ENCODE results near the gene KRTAP19-8.

Gene KRTAP19-8

GRCh38 chr21:31042080-31042464, 3.8 kb upstream of the KRTAP19-8 start:
- H3K9me3 ChIP-seq (ENCODE audit: insufficient read depth, low read length): no peaks in the 10 kb centered on the region
- peak overlapping the region; percentile 83 for H3K27ac ChIP-seq (ENCODE audit: low read length)
- peak overlapping the region; percentile 61 for H3K9ac ChIP-seq (ENCODE audit: low read length)
- TF ChIP-seq EZH2phosphoT487 (IDR thresholded peaks at IDR 0.05; ENCODE audit: low read depth): no peak
- no peak for TF ChIP-seq CTCF (IDR thresholded peaks at IDR 0.05; ENCODE audit: low read depth, low read length)
- H3K4me3 ChIP-seq (ENCODE audit: low read length): peak overlapping the region; percentile 53
- no peaks in the 10 kb centered on the region for H3K36me3 ChIP-seq (replicated peaks; ENCODE audit: low read depth, low read length)
- peak overlapping the region; percentile 79 for H3K4me2 ChIP-seq (ENCODE audit: low read length)
- no peaks in the 10 kb centered on the region for H3K79me2 ChIP-seq (ENCODE audit: low read length)
- no peaks in the 10 kb centered on the region for H3K27me3 ChIP-seq (ENCODE audit: low read depth, low read length)
- peak overlapping the region; percentile 26; the same call in 1 of the 2 replicates for H2AFZ ChIP-seq (ENCODE audit: low read depth, low read length)
- H3K4me1 ChIP-seq (ENCODE audit: low read length): peaks cover 24% of the 10 kb centered on the region
- no peaks in the 10 kb centered on the region for H4K20me1 ChIP-seq (ENCODE audit: insufficient read depth, low read length)

- no peaks in the 10 kb centered on the region for H3K79me2 ChIP-seq (ENCODE audit: low read length)
- no peaks in the 10 kb centered on the region for H3K27me3 ChIP-seq (ENCODE audit: low read depth, low read length)
- TF ChIP-seq CTCF (IDR thresholded peaks at IDR 0.05; ENCODE audit: low read depth, low read length) (peak; percentile 31; the same call in 1 of the 2 replicates), EZH2phosphoT487 (IDR thresholded peaks at IDR 0.05; ENCODE audit: low read depth) (no peak)
- H3K36me3 ChIP-seq (replicated peaks; ENCODE audit: low read depth, low read length): no peaks in the 10 kb centered on the region
- peak overlapping the region; percentile 83 for H3K27ac ChIP-seq (ENCODE audit: low read length)
- H3K9ac ChIP-seq (ENCODE audit: low read length): peak overlapping the region; percentile 61
- H3K4me2 ChIP-seq (ENCODE audit: low read length): peak overlapping the region; percentile 79
- no peaks in the 10 kb centered on the region for H3K9me3 ChIP-seq (ENCODE audit: insufficient read depth, low read length)
- peak overlapping the region; percentile 53 for H3K4me3 ChIP-seq (ENCODE audit: low read length)
- peak overlapping the region; percentile 26 for H2AFZ ChIP-seq (ENCODE audit: low read depth, low read length)
- peaks cover 24% of the 10 kb centered on the region for H3K4me1 ChIP-seq (ENCODE audit: low read length)
- no peaks in the 10 kb centered on the region for H4K20me1 ChIP-seq (ENCODE audit: insufficient read depth, low read length)
Observed at GRCh38 chr21:31041295-31042079, 3.2 kb upstream of the KRTAP19-8 start.

- Histone ChIP-seq H3K4me1 (ENCODE audit: low read length) (peaks cover 17% of the 10 kb centered on the region), H3K4me3 (ENCODE audit: low read length) (no peak overlapping the region), H2AFZ (ENCODE audit: low read depth, low read length) (no peak overlapping the region)
Observed at GRCh38 chr21:31034378-31034777, 3.9 kb downstream of the KRTAP19-8 start.

More at GRCh38 chr21:31034378-31034777, 3.9 kb downstream of the KRTAP19-8 start:
- TF ChIP-seq CTCF (IDR thresholded peaks at IDR 0.05; ENCODE audit: low read depth, low read length): no peak
- no peak for TF ChIP-seq EZH2phosphoT487 (IDR thresholded peaks at IDR 0.05; ENCODE audit: low read depth)
- Histone ChIP-seq H3K36me3 (replicated peaks; ENCODE audit: low read depth, low read length) (no peaks in the 10 kb centered on the region), H3K4me2 (ENCODE audit: low read length) (no peak overlapping the region), H3K79me2 (ENCODE audit: low read length) (no peaks in the 10 kb centered on the region), H4K20me1 (ENCODE audit: insufficient read depth, low read length) (no peaks in the 10 kb centered on the region), H3K9ac (ENCODE audit: low read length) (no peak overlapping the region), H3K27me3 (ENCODE audit: low read depth, low read length) (no peaks in the 10 kb centered on the region), H3K27ac (ENCODE audit: low read length) (no peak overlapping the region), H3K9me3 (ENCODE audit: insufficient read depth, low read length) (no peaks in the 10 kb centered on the region)
